CD4-positive, alpha-beta T cell (primary cell): ENCODE measurements around the gene MAN2A2. TPM values are rescaled to one million over a fixed set of nuclear protein-coding genes. Genes with fewer than 3 reads are reported as not detected.
"Not testable (repeated sequence)": the region's sequence is repeated elsewhere in the genome, so short reads cannot be mapped to it uniquely, and the experiment has no call there.

ENCODE experiments used
- ATAC-seq: fragments of 200-7000 bp; cut with Tn5 transposase; one replicate; pipeline ENCODE4 v1.10.0; 2022; ENCODE audit warnings: mild to moderate bottlenecking; ENCODE audit not compliant: poor library complexity
- CTCF ChIA-PET: fragments of 350-600 bp; sonication (Branson Sonifier 250); formaldehyde crosslinking; loops from one replicate; lab custom pipeline; 2021; ENCODE audit warnings: antibody characterized with exemption, inconsistent platforms; lab: Charles Lee
- POLR2A ChIA-PET: fragments of 350-600 bp; sonication (Branson Sonifier 250); formaldehyde crosslinking; loops from one replicate; lab custom pipeline; 2021; ENCODE audit warnings: antibody characterized with exemption, inconsistent platforms; lab: Charles Lee
- DNase-seq, 14 experiments: peaks; one replicate each; pipeline ENCODE4 v3.0.0-alpha.2; 2013 to 2020; ENCODE audit warnings: mixed read lengths in 2 of 14
- H3K27ac ChIP-seq, 2 donors: one replicate each; pipeline versions ENCODE4 v1.5.1 to v1.7.0; 2013; ENCODE audit warnings: low read length in 2 of 2, low read depth in 1 of 2, mild to moderate bottlenecking in 1 of 2
- H3K27me3 ChIP-seq, 2 experiments: 1 replicate in 1 of 2; 2 replicates in 1 of 2; pipeline versions ENCODE4 v1.6.1 to v1.7.0; 2013; ENCODE audit warnings: low read length in 2 of 2, control low read depth in 1 of 2, mild to moderate bottlenecking in 1 of 2, moderate library complexity in 1 of 2; ENCODE audit not compliant: insufficient read depth in 2 of 2, control insufficient read depth in 1 of 2
- H3K36me3 ChIP-seq: one replicate; pipeline ENCODE4 v1.6.1; 2013; ENCODE audit warnings: low read length, control low read depth; ENCODE audit not compliant: insufficient read depth
- H3K4me1 ChIP-seq: one replicate; pipeline ENCODE4 v1.6.1; 2013; ENCODE audit warnings: low read length, control low read depth; ENCODE audit not compliant: insufficient read depth
- H3K4me3 ChIP-seq: one replicate; pipeline ENCODE4 v1.5.1; 2013; ENCODE audit warnings: mild to moderate bottlenecking, low read length, moderate library complexity
- H3K9me3 ChIP-seq, 2 experiments: 1 replicate in 1 of 2; 2 replicates in 1 of 2; pipeline versions ENCODE4 v1.6.1 to v1.7.0; 2013; ENCODE audit warnings: low read length in 2 of 2, mild to moderate bottlenecking in 2 of 2, control low read depth in 1 of 2, moderate library complexity in 1 of 2; ENCODE audit not compliant: control insufficient read depth in 1 of 2, insufficient read depth in 1 of 2
- H3K27ac Mint-ChIP-seq: one replicate; pipeline ENCODE4 v1.8.0; 2020; ENCODE audit warnings: mixed read lengths
- H3K27me3 Mint-ChIP-seq: one replicate; pipeline ENCODE4 v1.8.0; 2021; ENCODE audit warnings: mixed read lengths
- H3K36me3 Mint-ChIP-seq: one replicate; pipeline ENCODE4 v1.8.0; 2021; ENCODE audit warnings: low read depth, mixed read lengths
- H3K4me1 Mint-ChIP-seq: one replicate; pipeline ENCODE4 v1.8.0; 2021; ENCODE audit warnings: low read depth, mixed read lengths
- H3K4me3 Mint-ChIP-seq: one replicate; pipeline ENCODE4 v1.8.0; 2020; ENCODE audit warnings: mild to moderate bottlenecking, mixed read lengths
- H3K9me3 Mint-ChIP-seq: one replicate; pipeline ENCODE4 v1.8.0; 2020; ENCODE audit warnings: mixed read lengths
- CTCF ChIP-seq: fragments of 200-600 bp; IDR thresholded peaks from one replicate; pipeline ENCODE4 v1.8.0; 2022; ENCODE audit warnings: antibody characterized with exemption, mild to moderate bottlenecking
- intact Hi-C, 2 experiments: fragments of 100-400 bp; cut with DNase I in 1 of 2; cut with micrococcal nuclease in 1 of 2; formaldehyde crosslinking; loops; one replicate each; pipeline versions ENCODE4 v1.15.1 to v1.9.0; 2023 to 2025; cut with DNase I, micrococcal nuclease
- total RNA-seq, 174 experiments: library from RNA in 2 of 174; stranded (reverse) in 2 of 174; gene quantifications; one replicate each; pipeline ENCODE4 v1.2.3 and lab custom pipeline; 2021 to 2026

MAN2A2 gene
- total RNA-seq, 2 experiments from 2014 or later: 125 to 128 TPM

GRCh38 chr15:90918835-90919234 lies 15.7 kb downstream of the MAN2A2 start:
- DNase-seq (no peak), ATAC-seq (no peak)
- H3K36me3 Mint-ChIP-seq: peaks cover 70% of the 10 kb centered on the region
- no peak overlapping the region for H3K27ac Mint-ChIP-seq
- Histone ChIP-seq H3K36me3 (peaks cover 71% of the 10 kb centered on the region), H3K27ac (no peak overlapping the region), H3K4me1 (peaks cover 3% of the 10 kb centered on the region), H3K9me3 (no peaks in the 10 kb centered on the region), H3K27me3 (no peaks in the 10 kb centered on the region), H3K4me3 (no peak overlapping the region)
- intact Hi-C loops: no loop called here
- no peaks in the 10 kb centered on the region for H3K4me1 Mint-ChIP-seq
- no peak overlapping the region for H3K4me3 Mint-ChIP-seq
- H3K9me3 Mint-ChIP-seq: no peaks in the 10 kb centered on the region
- H3K27me3 Mint-ChIP-seq: no peaks in the 10 kb centered on the region
- no peak for TF ChIP-seq CTCF
- ChIA-PET POLR2A (interaction anchor here (1.5 to 1.9 kb wide), 2 partner anchors 11 to 16 kb away, joined by 4 to 6 read pairs; partner anchors contain the start of gene UNC45A), CTCF (no interaction called here)

- H3K4me1 Mint-ChIP-seq: no peaks in the 10 kb centered on the region
- H3K27ac ChIP-seq: no peak overlapping the region
- peaks cover 42% of the 10 kb centered on the region for H3K36me3 Mint-ChIP-seq
- no peak overlapping the region for H3K27ac Mint-ChIP-seq
- intact Hi-C loops: no loop called here
- no peak for DNase-seq
- no peaks in the 10 kb centered on the region for H3K4me1 ChIP-seq
- no peaks in the 10 kb centered on the region for H3K9me3 Mint-ChIP-seq
- H3K4me3 ChIP-seq: no peak overlapping the region
- no peak overlapping the region for H3K4me3 Mint-ChIP-seq
- no peak for ATAC-seq
- no peaks in the 10 kb centered on the region for H3K27me3 ChIP-seq
- CTCF ChIA-PET: interaction anchor here (3.1 kb wide), 1 partner anchor 10 kb away, joined by 15 read pairs; the partner anchor contains the start of gene HDDC3
- H3K36me3 ChIP-seq: peaks cover 47% of the 10 kb centered on the region
- POLR2A ChIA-PET: interaction anchor here (0.8 kb wide), 1 partner anchor 19 kb away, joined by 4 read pairs; the partner anchor contains the start of gene MAN2A2
- H3K27me3 Mint-ChIP-seq: no peaks in the 10 kb centered on the region
- TF ChIP-seq CTCF: no peak
- H3K9me3 ChIP-seq: no peaks in the 10 kb centered on the region
Observed at GRCh38 chr15:90921887-90922286, 18.8 kb downstream of the MAN2A2 start.

GRCh38 chr15:90922712-90923322 lies 19.7 kb downstream of the MAN2A2 start:
- H3K27ac ChIP-seq, H3K27me3 Mint-ChIP-seq, intact Hi-C loops, H3K4me3 ChIP-seq, DNase-seq, H3K9me3 ChIP-seq, H3K4me3 Mint-ChIP-seq, ATAC-seq, H3K9me3 Mint-ChIP-seq, H3K27ac Mint-ChIP-seq, H3K4me1 Mint-ChIP-seq, H3K27me3 ChIP-seq, H3K4me1 ChIP-seq: not testable (repeated sequence)
- CTCF ChIA-PET: interaction anchor here (3.1 kb wide), 1 partner anchor 9 kb away, joined by 15 read pairs; the partner anchor contains the start of gene HDDC3
- H3K36me3 Mint-ChIP-seq: peaks cover 33% of the 10 kb centered on the region
- POLR2A ChIA-PET: interaction anchor here (0.7 kb wide), 1 partner anchor 12 kb away, joined by 3 read pairs; the partner anchor contains the start of gene UNC45A
- H3K36me3 ChIP-seq: peaks cover 38% of the 10 kb centered on the region
